K562 (cell line): ENCODE data around the gene HPS4. TPM values are rescaled to one million over a fixed set of nuclear protein-coding genes. Genes with fewer than 3 reads are reported as not detected.
A peak's percentile ranks its signal among the peaks of the same experiment; 100 is the strongest.

Experiments
- CBFA2T2 ChIP-seq: fragments of 450-650 bp; conservative IDR thresholded peaks from 2 replicates; pipeline ENCODE4 v1.6.1; 2017; ENCODE audit warnings: mild to moderate bottlenecking
- CBX1 ChIP-seq: sonication (generic); IDR thresholded peaks from 2 replicates; pipeline ENCODE4 v1.6.1; 2016; ENCODE audit warnings: antibody characterized with exemption, low read depth, mild to moderate bottlenecking
- FOXA3 ChIP-seq, 2 experiments: fragments of 450-650 bp in 1 of 2; sonication (generic) in 1 of 2; formaldehyde crosslinking; IDR thresholded peaks in 1 of 2; conservative IDR thresholded peaks in 1 of 2; 2 replicates each; pipeline versions ENCODE4 v1.4.0 to v1.8.0; 2020 to 2022; ENCODE audit warnings: mild to moderate bottlenecking in 2 of 2, missing genetic modification reagents in 1 of 2
- NFRKB ChIP-seq: fragments of 450-650 bp; IDR thresholded peaks from 2 replicates; pipeline ENCODE4 v1.6.1; 2016; ENCODE audit warnings: low read depth
- NRF1 ChIP-seq, 2 experiments: fragments of 450-650 bp; IDR thresholded peaks in 1 of 2; conservative IDR thresholded peaks in 1 of 2; 2 replicates each; pipeline ENCODE4 v1.6.1; 2014; ENCODE audit warnings: mild to moderate bottlenecking in 2 of 2
- SMAD4 ChIP-seq: fragments of 250-450 bp; sonication (Bioruptor Pico); conservative IDR thresholded peaks from 2 replicates; pipeline ENCODE4 v1.8.0; 2021; ENCODE audit warnings: inconsistent platforms, mild to moderate bottlenecking, moderate library complexity
- ZNF140 ChIP-seq: fragments of 250-450 bp; sonication (Bioruptor Pico); IDR thresholded peaks from 2 replicates; pipeline ENCODE4 v1.8.0; 2021; ENCODE audit warnings: moderate library complexity, mild to moderate bottlenecking, inconsistent platforms
- polyA plus RNA-seq, 8 experiments: library from polyadenylated mRNA; depleted of rRNA in 4 of 8; stranded (reverse) in 5 of 8; unstranded in 3 of 8; fragments of >200 nt; fragmentation: Nextera tagmentation in 2 of 8; fragmentation: Illumina TruSeq in 1 of 8; extraction: Ambion mirVana in 2 of 8; extraction: Trizol in 1 of 8; gene quantifications; 2 replicates each; pipeline versions ENCODE4 v1.2.1 to v1.2.3, GENCODE V29; 2011 to 2014; ENCODE audit warnings: inconsistent platforms in 1 of 8, missing spikeins in 1 of 8
- total RNA-seq, 7 experiments: library from RNA; depleted of rRNA in 6 of 7; stranded (reverse); fragments of >200 nt in 6 of 7; fragmentation: Illumina TruSeq in 2 of 7; extraction: Trizol in 2 of 7; gene quantifications; 2 replicates each; pipeline versions ENCODE4 v1.2.1 to v1.2.3, GENCODE V29; 2011 to 2021; ENCODE audit warnings: low replicate concordance in 1 of 7
- TF ChIP-seq, protein P1 (sequence below): fragments of 200-800 bp; sonication (Bioruptor generic); IDR thresholded peaks from 2 replicates; pipeline ENCODE4 v1.6.1; 2017; ENCODE audit warnings: missing genetic modification characterization, missing compliant biosample characterization

Gene HPS4
- total and polyA plus RNA-seq, 9 of the 15 experiments (the other 6 are each of a cell fraction or from before 2014, with no cell fraction given) = 12.8 to 29.2 (median 25.3) TPM

DNA sequence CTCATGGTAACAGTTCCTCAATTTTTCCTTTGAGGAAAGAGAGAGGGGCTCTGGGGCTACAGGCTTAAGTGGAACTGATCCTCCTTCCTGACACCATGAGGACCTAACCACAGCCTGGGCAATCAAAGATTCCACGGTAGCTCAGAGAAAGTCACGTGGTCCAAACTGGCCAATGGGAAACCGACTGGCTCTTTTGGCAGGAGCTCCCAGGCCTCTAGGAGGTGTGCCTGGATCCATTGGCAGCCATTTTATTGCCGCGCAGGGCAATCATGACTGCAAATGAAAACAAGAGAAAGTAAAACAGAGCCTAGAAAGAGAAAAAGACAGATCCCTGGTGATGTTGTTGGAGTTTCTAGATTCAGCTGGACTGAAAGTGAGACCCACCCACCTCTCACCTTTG, 81.9 kb downstream of the HPS4 start (continued):
- TF ChIP-seq, protein P1, sequence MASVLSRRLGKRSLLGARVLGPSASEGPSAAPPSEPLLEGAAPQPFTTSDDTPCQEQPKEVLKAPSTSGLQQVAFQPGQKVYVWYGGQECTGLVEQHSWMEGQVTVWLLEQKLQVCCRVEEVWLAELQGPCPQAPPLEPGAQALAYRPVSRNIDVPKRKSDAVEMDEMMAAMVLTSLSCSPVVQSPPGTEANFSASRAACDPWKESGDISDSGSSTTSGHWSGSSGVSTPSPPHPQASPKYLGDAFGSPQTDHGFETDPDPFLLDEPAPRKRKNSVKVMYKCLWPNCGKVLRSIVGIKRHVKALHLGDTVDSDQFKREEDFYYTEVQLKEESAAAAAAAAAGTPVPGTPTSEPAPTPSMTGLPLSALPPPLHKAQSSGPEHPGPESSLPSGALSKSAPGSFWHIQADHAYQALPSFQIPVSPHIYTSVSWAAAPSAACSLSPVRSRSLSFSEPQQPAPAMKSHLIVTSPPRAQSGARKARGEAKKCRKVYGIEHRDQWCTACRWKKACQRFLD (CRISPR knock-in tag) = peak; percentile 60; the same call in 1 of the 2 replicates
- 0 out of 2 replicates have a peak, but pooled peaks have one; percentile 16 for TF ChIP-seq SMAD4 (CRISPR knock-in tag)
- peak; percentile 62 for TF ChIP-seq CBFA2T2
- no peak for TF ChIP-seq CBX1
- TF ChIP-seq FOXA3 (CRISPR knock-in tag; conservative IDR thresholded peaks at IDR 0.05 in 1 of 2, IDR thresholded peaks at IDR 0.05 in 1 of 2) = no peak
- TF ChIP-seq ZNF140 = no peak
- TF ChIP-seq NRF1 (conservative IDR thresholded peaks at IDR 0.05 in 1 of 2, IDR thresholded peaks at IDR 0.05 in 1 of 2) = 0 out of 4 replicates have a peak, but pooled peaks of 1 of the 2 experiments have one; percentile 13
- TF ChIP-seq NFRKB = 0 out of 2 replicates have a peak, but pooled peaks have one; percentile 11

Other genes starting within 250 kb of the HPS4 start
- 0.18 and 0.82 TPM in 2 replicates for gene ASPHD2, start 54.5 kb downstream of the HPS4 start, total RNA-seq (2014; rRNA removed)
- 0.22 and 0.29 TPM in 2 replicates for gene ASPHD2, start 54.5 kb downstream of the HPS4 start, total RNA-seq (2014; rRNA removed; fragmentation: Illumina TruSeq; extraction: Trizol)
- gene ASPHD2, start 54.5 kb downstream of the HPS4 start, total RNA-seq (2015; rRNA removed; fragmentation: Illumina TruSeq; extraction: Trizol) = 0.38 and 0.40 TPM in 2 replicates
- 0.58 and 0.64 TPM in 2 replicates for gene ASPHD2, start 54.5 kb downstream of the HPS4 start, total RNA-seq (2021)
- 0.46 and 0.62 TPM in 2 replicates for gene ASPHD2, start 54.5 kb downstream of the HPS4 start, polyA plus RNA-seq (2011; rRNA removed)
- gene ASPHD2, start 54.5 kb downstream of the HPS4 start, polyA plus RNA-seq (2014; fragmentation: Illumina TruSeq; extraction: Trizol) = 0.36 and 0.46 TPM in 2 replicates
- under 1 TPM; 0.20 to 0.36 TPM for gene ASPHD2, start 54.5 kb downstream of the HPS4 start, polyA plus RNA-seq (2014; fragmentation: Nextera tagmentation; extraction: Ambion mirVana)
- gene ASPHD2, start 54.5 kb downstream of the HPS4 start, polyA plus RNA-seq (2014; rRNA removed) = 0.32 and 0.46 TPM in 2 replicates
- gene SRRD, start 94 bp upstream of the HPS4 start, total RNA-seq (2014; rRNA removed) = 13.5 and 14.2 TPM in 2 replicates
- gene SRRD, start 94 bp upstream of the HPS4 start, total RNA-seq (2014; rRNA removed; fragmentation: Illumina TruSeq; extraction: Trizol) = 34.4 and 39.1 TPM in 2 replicates
- gene SRRD, start 94 bp upstream of the HPS4 start, total RNA-seq (2015; rRNA removed; fragmentation: Illumina TruSeq; extraction: Trizol) = 27.6 and 28.7 TPM in 2 replicates
- gene SRRD, start 94 bp upstream of the HPS4 start, total RNA-seq (2021) = 35.1 and 35.5 TPM in 2 replicates
- gene SRRD, start 94 bp upstream of the HPS4 start, polyA plus RNA-seq (2011; rRNA removed) = 29.4 and 59.4 TPM in 2 replicates
- 27.8 and 34.9 TPM in 2 replicates for gene SRRD, start 94 bp upstream of the HPS4 start, polyA plus RNA-seq (2014; fragmentation: Illumina TruSeq; extraction: Trizol)
- 1 to 10 TPM; 4.9 to 5.7 TPM for gene SRRD, start 94 bp upstream of the HPS4 start, polyA plus RNA-seq (2014; fragmentation: Nextera tagmentation; extraction: Ambion mirVana)
- 28.0 and 34.6 TPM in 2 replicates for gene SRRD, start 94 bp upstream of the HPS4 start, polyA plus RNA-seq (2014; rRNA removed)
- gene TFIP11, start 28.7 kb upstream of the HPS4 start, total RNA-seq (2014; rRNA removed) = 23.8 and 26.5 TPM in 2 replicates
- gene TFIP11, start 28.7 kb upstream of the HPS4 start, total RNA-seq (2014; rRNA removed; fragmentation: Illumina TruSeq; extraction: Trizol) = 25.2 and 26.1 TPM in 2 replicates
- gene TFIP11, start 28.7 kb upstream of the HPS4 start, total RNA-seq (2015; rRNA removed; fragmentation: Illumina TruSeq; extraction: Trizol) = 28.5 and 29.0 TPM in 2 replicates
- 31.7 and 38.1 TPM in 2 replicates for gene TFIP11, start 28.7 kb upstream of the HPS4 start, total RNA-seq (2021)
- gene TFIP11, start 28.7 kb upstream of the HPS4 start, polyA plus RNA-seq (2011; rRNA removed) = 29.7 and 30.8 TPM in 2 replicates
- 22.6 and 26.6 TPM in 2 replicates for gene TFIP11, start 28.7 kb upstream of the HPS4 start, polyA plus RNA-seq (2014; fragmentation: Illumina TruSeq; extraction: Trizol)
- gene TFIP11, start 28.7 kb upstream of the HPS4 start, polyA plus RNA-seq (2014; fragmentation: Nextera tagmentation; extraction: Ambion mirVana) = 10 to 100 TPM; 11.5 to 20.8 TPM
- gene TFIP11, start 28.7 kb upstream of the HPS4 start, polyA plus RNA-seq (2014; rRNA removed) = 19.3 and 21.5 TPM in 2 replicates
- 73.7 and 94.7 TPM in 2 replicates for gene TPST2, start 106.3 kb upstream of the HPS4 start, total RNA-seq (2014; rRNA removed)
- 26.3 and 26.6 TPM in 2 replicates for gene TPST2, start 106.3 kb upstream of the HPS4 start, total RNA-seq (2014; rRNA removed; fragmentation: Illumina TruSeq; extraction: Trizol)
- gene TPST2, start 106.3 kb upstream of the HPS4 start, total RNA-seq (2015; rRNA removed; fragmentation: Illumina TruSeq; extraction: Trizol) = 34.7 and 38.8 TPM in 2 replicates
- gene TPST2, start 106.3 kb upstream of the HPS4 start, total RNA-seq (2021) = 88.7 and 92.1 TPM in 2 replicates
- gene TPST2, start 106.3 kb upstream of the HPS4 start, polyA plus RNA-seq (2011; rRNA removed) = 123 and 126 TPM in 2 replicates
- gene TPST2, start 106.3 kb upstream of the HPS4 start, polyA plus RNA-seq (2014; fragmentation: Illumina TruSeq; extraction: Trizol) = 60.1 and 64.7 TPM in 2 replicates
- gene TPST2, start 106.3 kb upstream of the HPS4 start, polyA plus RNA-seq (2014; fragmentation: Nextera tagmentation; extraction: Ambion mirVana) = 10 to 100 TPM; 14.2 to 18.2 TPM
- gene TPST2, start 106.3 kb upstream of the HPS4 start, polyA plus RNA-seq (2014; rRNA removed) = 85.0 and 92.3 TPM in 2 replicates
- 0.29 and 0.45 TPM in 2 replicates for gene CRYBB1, start 134.2 kb upstream of the HPS4 start, total RNA-seq (2014; rRNA removed)
- gene CRYBB1, start 134.2 kb upstream of the HPS4 start, total RNA-seq (2014; rRNA removed; fragmentation: Illumina TruSeq; extraction: Trizol) = not detected in 2 replicates
- gene CRYBB1, start 134.2 kb upstream of the HPS4 start, total RNA-seq (2015; rRNA removed; fragmentation: Illumina TruSeq; extraction: Trizol) = not detected in 2 replicates
- gene CRYBB1, start 134.2 kb upstream of the HPS4 start, total RNA-seq (2021) = 0.16 and 0.22 TPM in 2 replicates
- gene CRYBB1, start 134.2 kb upstream of the HPS4 start, polyA plus RNA-seq (2011; rRNA removed) = 0.12 and 0.17 TPM in 2 replicates
- 0.26 and 0.33 TPM in 2 replicates for gene CRYBB1, start 134.2 kb upstream of the HPS4 start, polyA plus RNA-seq (2014; fragmentation: Illumina TruSeq; extraction: Trizol)
- under 1 TPM; 0.18 to 0.41 TPM for gene CRYBB1, start 134.2 kb upstream of the HPS4 start, polyA plus RNA-seq (2014; fragmentation: Nextera tagmentation; extraction: Ambion mirVana)
- gene CRYBB1, start 134.2 kb upstream of the HPS4 start, polyA plus RNA-seq (2014; rRNA removed) = 0.38 and 0.42 TPM in 2 replicates
- 0.73 and 1.6 TPM in 2 replicates for gene CRYBA4, start 138.2 kb upstream of the HPS4 start, total RNA-seq (2014; rRNA removed)
- gene CRYBA4, start 138.2 kb upstream of the HPS4 start, total RNA-seq (2014; rRNA removed; fragmentation: Illumina TruSeq; extraction: Trizol) = 0.32 and 0.76 TPM in 2 replicates
- 0.34 and 0.69 TPM in 2 replicates for gene CRYBA4, start 138.2 kb upstream of the HPS4 start, total RNA-seq (2015; rRNA removed; fragmentation: Illumina TruSeq; extraction: Trizol)
- gene CRYBA4, start 138.2 kb upstream of the HPS4 start, total RNA-seq (2021) = 3.3 and 3.9 TPM in 2 replicates
- 1.7 and 1.9 TPM in 2 replicates for gene CRYBA4, start 138.2 kb upstream of the HPS4 start, polyA plus RNA-seq (2011; rRNA removed)
- 0.59 and 0.60 TPM in 2 replicates for gene CRYBA4, start 138.2 kb upstream of the HPS4 start, polyA plus RNA-seq (2014; fragmentation: Illumina TruSeq; extraction: Trizol)
- 1 to 10 TPM; 1.6 to 2.1 TPM for gene CRYBA4, start 138.2 kb upstream of the HPS4 start, polyA plus RNA-seq (2014; fragmentation: Nextera tagmentation; extraction: Ambion mirVana)
- gene CRYBA4, start 138.2 kb upstream of the HPS4 start, polyA plus RNA-seq (2014; rRNA removed) = 0.93 and 2.1 TPM in 2 replicates
- 0.24 and 0.32 TPM in 2 replicates for gene MIAT, start 173.8 kb upstream of the HPS4 start, total RNA-seq (2014; rRNA removed)
- gene MIAT, start 173.8 kb upstream of the HPS4 start, total RNA-seq (2014; rRNA removed; fragmentation: Illumina TruSeq; extraction: Trizol) = 0.35 and 0.58 TPM in 2 replicates
- gene MIAT, start 173.8 kb upstream of the HPS4 start, total RNA-seq (2015; rRNA removed; fragmentation: Illumina TruSeq; extraction: Trizol) = 0.30 and 0.58 TPM in 2 replicates
- 0.63 and 0.93 TPM in 2 replicates for gene MIAT, start 173.8 kb upstream of the HPS4 start, total RNA-seq (2021)
- gene MIAT, start 173.8 kb upstream of the HPS4 start, polyA plus RNA-seq (2011; rRNA removed) = 0.55 and 0.63 TPM in 2 replicates
- 0.19 and 0.39 TPM in 2 replicates for gene MIAT, start 173.8 kb upstream of the HPS4 start, polyA plus RNA-seq (2014; fragmentation: Illumina TruSeq; extraction: Trizol)
- under 1 TPM; 0.03 to 0.04 TPM for gene MIAT, start 173.8 kb upstream of the HPS4 start, polyA plus RNA-seq (2014; fragmentation: Nextera tagmentation; extraction: Ambion mirVana)
- 0.34 and 0.61 TPM in 2 replicates for gene MIAT, start 173.8 kb upstream of the HPS4 start, polyA plus RNA-seq (2014; rRNA removed)